AG09319 (cell line): Measurements from ENCODE around the gene PKP4.
"Not testable (repeated sequence)": the region's sequence is repeated elsewhere in the genome, so short reads cannot be mapped to it uniquely, and the experiment has no call there.

ENCODE experiments used
- DNase-seq: peaks from one replicate; pipeline ENCODE4 v3.0.0-alpha.2; 2010; ENCODE audit warnings: low read depth; ENCODE audit errors: extremely low read depth
- TF ChIP-seq, protein P1 (sequence below): IDR thresholded peaks from 2 replicates; pipeline ENCODE4 v1.5.1; 2011; ENCODE audit warnings: low read depth, mild to moderate bottlenecking, inconsistent platforms, low read length, moderate library complexity

The PKP4 gene

DNA sequence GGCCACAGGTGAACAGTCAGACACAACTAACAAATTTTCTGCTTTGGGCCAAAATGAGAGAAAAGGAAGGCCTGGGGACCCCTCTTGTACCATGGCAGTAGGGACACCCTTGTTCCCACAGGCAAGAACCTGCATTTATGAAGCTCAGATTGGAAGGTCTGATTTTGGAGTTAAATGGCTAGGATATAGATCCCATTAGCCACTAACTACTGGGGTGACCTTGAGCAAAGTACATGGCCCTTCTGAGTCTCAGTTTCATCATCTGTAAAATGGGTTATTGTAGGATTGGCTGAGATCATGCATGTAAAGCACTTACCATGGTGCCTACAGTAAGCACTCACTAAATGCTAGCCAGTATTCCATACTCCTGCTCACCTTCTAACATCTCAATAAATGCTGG, 236.7 kb downstream of the PKP4 start:
- no peak for DNase-seq
- TF ChIP-seq, protein P1, sequence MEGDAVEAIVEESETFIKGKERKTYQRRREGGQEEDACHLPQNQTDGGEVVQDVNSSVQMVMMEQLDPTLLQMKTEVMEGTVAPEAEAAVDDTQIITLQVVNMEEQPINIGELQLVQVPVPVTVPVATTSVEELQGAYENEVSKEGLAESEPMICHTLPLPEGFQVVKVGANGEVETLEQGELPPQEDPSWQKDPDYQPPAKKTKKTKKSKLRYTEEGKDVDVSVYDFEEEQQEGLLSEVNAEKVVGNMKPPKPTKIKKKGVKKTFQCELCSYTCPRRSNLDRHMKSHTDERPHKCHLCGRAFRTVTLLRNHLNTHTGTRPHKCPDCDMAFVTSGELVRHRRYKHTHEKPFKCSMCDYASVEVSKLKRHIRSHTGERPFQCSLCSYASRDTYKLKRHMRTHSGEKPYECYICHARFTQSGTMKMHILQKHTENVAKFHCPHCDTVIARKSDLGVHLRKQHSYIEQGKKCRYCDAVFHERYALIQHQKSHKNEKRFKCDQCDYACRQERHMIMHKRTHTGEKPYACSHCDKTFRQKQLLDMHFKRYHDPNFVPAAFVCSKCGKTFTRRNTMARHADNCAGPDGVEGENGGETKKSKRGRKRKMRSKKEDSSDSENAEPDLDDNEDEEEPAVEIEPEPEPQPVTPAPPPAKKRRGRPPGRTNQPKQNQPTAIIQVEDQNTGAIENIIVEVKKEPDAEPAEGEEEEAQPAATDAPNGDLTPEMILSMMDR: no peak

GRCh38 chr2:158695305-158695704, 238.6 kb downstream of the PKP4 start:
- TF ChIP-seq, protein P1: no peak
- DNase-seq: no peak

GRCh38 chr2:158695744-158696143, 239.0 kb downstream of the PKP4 start:
- DNase-seq: not testable (repeated sequence)

DNA sequence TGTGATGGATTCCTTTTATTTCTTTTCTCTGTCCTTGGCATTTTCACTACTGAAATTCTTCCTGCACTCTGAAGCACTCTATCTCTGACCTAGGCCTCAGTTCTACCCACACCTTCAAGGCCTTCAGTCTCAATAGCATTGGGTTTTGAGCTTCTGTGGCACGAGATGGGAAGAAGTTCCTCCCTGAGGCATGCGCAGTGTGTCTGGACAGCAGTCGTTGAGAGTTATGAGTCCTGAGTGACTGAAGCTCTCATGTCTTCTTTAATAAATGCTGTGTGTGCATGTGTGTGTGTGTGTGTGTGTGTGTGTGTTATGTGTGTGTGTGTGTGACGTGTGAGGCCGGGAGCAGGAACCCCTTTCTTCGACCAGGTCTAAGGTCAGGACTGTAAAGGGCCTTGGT, 242.6 kb downstream of the PKP4 start:
- no peak for DNase-seq
- TF ChIP-seq, protein P1: no peak

DNA sequence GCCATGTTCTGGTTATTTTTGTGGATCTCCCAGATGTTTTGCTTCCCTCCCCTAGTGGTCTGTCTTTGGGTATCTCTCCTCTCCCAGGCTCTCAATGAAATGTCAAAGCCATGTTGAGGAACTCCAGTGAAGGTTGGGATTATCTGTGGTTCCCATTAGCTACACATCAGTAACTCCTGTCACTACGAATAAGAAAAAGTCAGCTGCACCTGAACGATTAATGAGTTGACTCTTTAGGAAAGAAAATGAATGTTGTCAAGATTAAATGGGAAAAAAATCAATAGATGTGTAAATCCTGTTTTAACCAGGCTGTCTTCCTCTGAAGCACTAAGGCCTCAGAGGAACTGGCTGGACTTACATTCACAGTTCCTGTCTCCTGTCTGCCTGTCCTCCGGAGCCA, 244.3 kb downstream of the PKP4 start:
- TF ChIP-seq, protein P1: no peak
- DNase-seq: no peak

- TF ChIP-seq, protein P1: no peak
These were observed 246.0 kb downstream of the PKP4 start for GRCh38 chr2:158702740-158703139.

GRCh38 chr2:158704724-158705465, 248.1 kb downstream of the PKP4 start:
- DNase-seq: not testable (repeated sequence)

More at GRCh38 chr2:158702740-158703139, 246.0 kb downstream of the PKP4 start:
- DNase-seq: no peak

DNA sequence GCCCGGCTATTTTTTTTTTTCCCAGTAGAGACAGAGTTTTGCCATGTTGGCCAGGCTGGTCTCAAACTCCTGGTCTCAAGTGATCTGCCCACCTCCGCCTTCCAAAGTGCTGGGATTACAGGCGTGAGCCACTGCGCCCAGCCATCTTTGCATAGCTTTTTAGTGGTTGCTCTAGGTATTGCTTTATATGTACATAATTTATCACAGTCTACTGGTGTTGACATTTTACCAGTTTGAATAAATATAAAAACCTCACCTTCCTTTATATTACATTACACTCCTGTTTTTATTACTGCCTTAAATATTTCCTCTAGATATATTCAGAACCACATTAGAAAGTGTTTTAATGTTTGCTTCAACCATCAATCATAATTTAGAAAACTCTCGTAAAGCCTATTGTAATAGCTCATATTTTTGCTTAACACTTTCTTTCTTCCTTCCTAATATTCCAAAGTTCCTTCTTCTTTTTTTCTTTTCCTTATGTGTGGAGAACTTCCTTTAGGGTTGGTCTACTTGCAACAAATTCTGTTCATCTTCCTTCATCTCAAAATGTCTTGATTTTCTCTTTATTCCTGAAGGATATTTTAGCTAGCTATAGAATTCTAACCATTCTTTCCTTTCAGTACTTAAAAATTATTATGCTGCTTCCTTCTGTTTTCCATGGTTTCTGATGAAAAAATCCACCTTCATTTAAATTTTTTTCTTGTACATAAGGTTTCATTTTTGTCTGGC, 256.2 kb downstream of the PKP4 start:
- DNase-seq: no peak
- TF ChIP-seq, protein P1: no peak
